Measurements from ENCODE around the gene BCAR1.
"Not testable (repeated sequence)": the region's sequence is repeated elsewhere in the genome, so short reads cannot be mapped to it uniquely, and the experiment has no call there.

The BCAR1 gene

GRCh38 chr16:75269358-75269757 lies 17.9 kb upstream of the BCAR1 start:
- not testable (repeated sequence) for DNase-seq

GRCh38 chr16:75267631-75268264 lies 16.3 kb upstream of the BCAR1 start:
- peak; percentile 68 for DNase-seq

- no peak for DNase-seq
Measured at GRCh38 chr16:75266738-75267630, 15.6 kb upstream of the BCAR1 start.

- DNase-seq, result peak; percentile 67
Measured at GRCh38 chr16:75265911-75266701, 14.7 kb upstream of the BCAR1 start.

- peak; percentile 22 for DNase-seq
Measured at GRCh38 chr16:75264999-75265910, 13.8 kb upstream of the BCAR1 start.

GRCh38 chr16:75264457-75264998 lies 13.1 kb upstream of the BCAR1 start:
- DNase-seq, result peak; percentile 25

- no peak for DNase-seq
Measured at GRCh38 chr16:75263963-75264445, 12.6 kb upstream of the BCAR1 start.

GRCh38 chr16:75263291-75263962 lies 12.0 kb upstream of the BCAR1 start:
- no peak for DNase-seq

GRCh38 chr16:75262800-75263127 lies 11.3 kb upstream of the BCAR1 start:
- DNase-seq, result no peak

GRCh38 chr16:75262104-75262799 lies 10.8 kb upstream of the BCAR1 start:
- no peak for DNase-seq

GRCh38 chr16:75261590-75262078 lies 10.2 kb upstream of the BCAR1 start:
- no peak for DNase-seq

GRCh38 chr16:75260851-75261589 lies 9.6 kb upstream of the BCAR1 start:
- DNase-seq, result no peak

- no peak for DNase-seq
Measured at GRCh38 chr16:75258807-75259141, 7.3 kb upstream of the BCAR1 start.

- DNase-seq, result no peak
Measured at GRCh38 chr16:75257886-75258806, 6.7 kb upstream of the BCAR1 start.

GRCh38 chr16:75256696-75257343 lies 5.4 kb upstream of the BCAR1 start:
- peak; percentile 30 for DNase-seq

- DNase-seq, result no peak
Measured at GRCh38 chr16:75256059-75256571, 4.7 kb upstream of the BCAR1 start.

GRCh38 chr16:75254359-75254837 lies 3.0 kb upstream of the BCAR1 start:
- DNase-seq, result peak; percentile 87

All from HCEC 1CT (cell line).